ENCODE measurements around the gene SCPEP1.

DNA sequence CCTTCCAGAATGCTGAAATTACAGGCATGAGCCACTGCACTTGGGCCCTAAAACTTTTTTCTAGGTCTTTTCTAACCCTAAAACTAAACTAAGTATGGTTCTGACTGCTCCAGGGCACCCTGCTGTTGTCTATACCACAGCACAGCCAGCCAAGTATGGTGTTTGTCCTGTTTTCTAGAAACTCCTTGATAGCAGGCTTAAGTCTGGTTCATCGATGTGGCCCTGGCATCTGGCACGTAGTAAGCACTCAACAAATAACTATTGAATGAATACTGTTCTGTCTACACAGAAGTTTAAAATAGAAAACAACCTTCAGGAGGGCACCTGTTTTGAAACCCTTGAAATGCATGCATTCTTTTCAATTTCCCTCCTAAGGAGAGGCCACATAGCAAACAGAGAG lies 62.6 kb downstream of the SCPEP1 start:
- TF ChIP-seq EP300 (IDR thresholded peaks at IDR 0.05): no peak
- TF ChIP-seq, protein P1, sequence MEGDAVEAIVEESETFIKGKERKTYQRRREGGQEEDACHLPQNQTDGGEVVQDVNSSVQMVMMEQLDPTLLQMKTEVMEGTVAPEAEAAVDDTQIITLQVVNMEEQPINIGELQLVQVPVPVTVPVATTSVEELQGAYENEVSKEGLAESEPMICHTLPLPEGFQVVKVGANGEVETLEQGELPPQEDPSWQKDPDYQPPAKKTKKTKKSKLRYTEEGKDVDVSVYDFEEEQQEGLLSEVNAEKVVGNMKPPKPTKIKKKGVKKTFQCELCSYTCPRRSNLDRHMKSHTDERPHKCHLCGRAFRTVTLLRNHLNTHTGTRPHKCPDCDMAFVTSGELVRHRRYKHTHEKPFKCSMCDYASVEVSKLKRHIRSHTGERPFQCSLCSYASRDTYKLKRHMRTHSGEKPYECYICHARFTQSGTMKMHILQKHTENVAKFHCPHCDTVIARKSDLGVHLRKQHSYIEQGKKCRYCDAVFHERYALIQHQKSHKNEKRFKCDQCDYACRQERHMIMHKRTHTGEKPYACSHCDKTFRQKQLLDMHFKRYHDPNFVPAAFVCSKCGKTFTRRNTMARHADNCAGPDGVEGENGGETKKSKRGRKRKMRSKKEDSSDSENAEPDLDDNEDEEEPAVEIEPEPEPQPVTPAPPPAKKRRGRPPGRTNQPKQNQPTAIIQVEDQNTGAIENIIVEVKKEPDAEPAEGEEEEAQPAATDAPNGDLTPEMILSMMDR (IDR thresholded peaks at IDR 0.05): no peak
